NT2/D1 (cell line): ENCODE measurements around the gene EFR3B.

Experiments used
- DNase-seq: peaks from one replicate; pipeline ENCODE4 v3.0.0-alpha.2; 2011; ENCODE audit warnings: low read depth, low spot score
- H3K27me3 ChIP-seq: 2 replicates; pipeline ENCODE4 v1.6.0; 2011; ENCODE audit warnings: mild to moderate bottlenecking; ENCODE audit not compliant: insufficient read length, insufficient read depth
- H3K36me3 ChIP-seq: 2 replicates; pipeline ENCODE4 v1.6.1; 2011; ENCODE audit warnings: mild to moderate bottlenecking, low read length, mixed read lengths; ENCODE audit not compliant: insufficient read depth, insufficient read length
- H3K4me1 ChIP-seq: 2 replicates; pipeline ENCODE4 v1.5.1; 2011; ENCODE audit not compliant: insufficient read depth, insufficient read length
- H3K4me3 ChIP-seq: 2 replicates; pipeline ENCODE4 v1.5.1; 2011; ENCODE audit warnings: low read depth; ENCODE audit not compliant: insufficient read length
- H3K9ac ChIP-seq: 2 replicates; pipeline ENCODE4 v1.6.0; 2011; ENCODE audit warnings: low read depth; ENCODE audit not compliant: insufficient read length
- H3K9me3 ChIP-seq: 2 replicates; pipeline ENCODE4 v1.5.1; 2011; ENCODE audit warnings: mild to moderate bottlenecking, low read length; ENCODE audit not compliant: insufficient read depth
- SUZ12 ChIP-seq: IDR thresholded peaks from 2 replicates; pipeline ENCODE4 v1.6.1; 2011; ENCODE audit not compliant: insufficient read length, insufficient read depth; ENCODE audit errors: extremely low read depth
- YY1 ChIP-seq: IDR thresholded peaks from 2 replicates; pipeline ENCODE4 v1.6.1; 2011; ENCODE audit not compliant: insufficient read length, insufficient read depth
- ZNF274 ChIP-seq: IDR thresholded peaks from 2 replicates; pipeline ENCODE4 v1.6.1; 2011; ENCODE audit warnings: mild to moderate bottlenecking, low read depth, low read length

Gene EFR3B

DNA sequence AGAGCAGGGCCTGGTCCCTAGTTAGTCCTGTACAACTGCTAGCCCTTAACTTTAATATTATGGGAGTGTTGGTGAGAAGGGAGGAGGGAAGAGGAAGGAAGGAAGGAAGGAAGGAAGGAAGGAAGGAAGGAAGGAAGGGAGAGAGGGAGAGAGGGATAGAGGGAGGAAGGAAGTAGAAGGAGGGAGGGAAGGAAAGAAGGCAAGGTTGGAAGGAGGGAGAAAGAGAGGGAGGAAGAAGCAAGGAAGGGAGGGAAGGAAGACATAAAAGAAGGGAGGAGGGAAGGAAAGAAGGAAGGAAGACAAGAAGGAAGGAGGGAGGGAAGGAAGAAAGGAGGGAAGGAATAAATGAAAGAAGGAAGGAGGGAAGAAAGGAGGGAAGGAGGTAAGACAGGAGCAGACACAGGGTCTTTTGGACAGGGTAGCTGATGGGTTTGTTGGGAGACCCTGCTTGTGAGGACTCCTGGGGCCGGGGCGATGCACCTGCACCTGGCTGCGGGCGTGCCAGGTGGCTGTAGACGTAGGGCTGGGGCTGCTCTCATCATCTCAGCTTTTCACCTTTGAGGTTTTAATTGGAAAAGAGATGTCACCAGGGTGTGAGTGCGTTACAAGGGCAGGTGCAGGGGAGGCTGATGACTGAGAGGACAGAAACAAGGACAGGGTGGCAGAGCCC, 132.5 kb downstream of the EFR3B start:
- TF ChIP-seq SUZ12 (no peak), ZNF274 (no peak), YY1 (no peak)
- no peak overlapping the region for H3K4me3 ChIP-seq

DNA sequence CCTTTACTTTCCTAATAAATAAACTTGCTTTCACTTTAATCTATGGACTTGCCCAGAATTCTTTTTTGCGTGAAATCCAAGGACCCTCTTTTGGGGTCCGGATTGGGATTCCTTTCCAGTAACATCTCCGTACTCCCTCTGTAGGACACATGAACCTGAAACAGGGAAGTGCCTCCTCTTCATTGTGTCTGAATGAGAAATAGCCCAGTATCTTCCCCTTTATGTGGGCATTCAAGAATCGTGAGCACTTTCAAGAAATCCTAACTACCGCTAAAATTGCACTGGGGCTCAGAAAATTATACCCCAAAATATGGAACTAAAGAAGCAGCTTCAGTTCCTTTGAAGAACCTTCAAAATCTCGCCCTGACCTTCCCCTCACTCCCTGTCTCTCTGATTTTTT, 134.3 kb downstream of the EFR3B start:
- peaks cover 11% of the 10 kb centered on the region for H3K27me3 ChIP-seq
- no peak overlapping the region for H3K4me3 ChIP-seq
- TF ChIP-seq SUZ12 = no peak
- DNase-seq = no peak
- no peak overlapping the region for H3K9ac ChIP-seq
- H3K36me3 ChIP-seq = no peaks in the 10 kb centered on the region
- peaks cover 8% of the 10 kb centered on the region for H3K4me1 ChIP-seq
- no peaks in the 10 kb centered on the region for H3K9me3 ChIP-seq

More for the DNA sequence above, 132.5 kb downstream of the EFR3B start:
- H3K9me3 ChIP-seq = no peaks in the 10 kb centered on the region
- peaks cover 24% of the 10 kb centered on the region for H3K27me3 ChIP-seq
- H3K9ac ChIP-seq = no peak overlapping the region
- DNase-seq = no peak
- peaks cover 8% of the 10 kb centered on the region for H3K4me1 ChIP-seq
- H3K36me3 ChIP-seq = no peaks in the 10 kb centered on the region

- no peak for TF ChIP-seq YY1
- no peak for TF ChIP-seq ZNF274
- TF ChIP-seq SUZ12 = no peak
- peaks cover 11% of the 10 kb centered on the region for H3K27me3 ChIP-seq
Measured at GRCh38 chr2:25176541-25177181, 134.8 kb downstream of the EFR3B start.

DNA sequence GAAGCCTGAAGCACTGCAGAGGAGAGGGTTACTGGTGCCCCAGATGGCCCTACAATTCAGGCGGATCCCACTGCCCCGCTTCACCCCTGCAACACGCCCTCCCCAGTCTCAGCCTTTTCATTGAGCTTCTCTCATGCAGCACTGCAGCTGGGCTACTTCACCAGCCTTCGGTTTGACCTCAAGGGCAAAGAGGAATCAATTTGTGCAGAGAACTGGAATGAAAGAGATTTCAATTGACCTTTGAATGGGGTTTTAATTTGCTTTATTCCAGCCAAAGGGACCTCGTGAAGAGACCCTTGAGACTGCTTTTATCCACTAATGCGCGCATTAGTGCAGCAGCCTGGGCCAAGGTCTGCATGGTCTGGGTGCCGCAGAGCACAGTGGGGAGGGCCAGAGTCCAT, 135.3 kb downstream of the EFR3B start:
- Histone ChIP-seq H3K36me3 (no peaks in the 10 kb centered on the region), H3K4me1 (peaks cover 8% of the 10 kb centered on the region), H3K27me3 (peaks cover 11% of the 10 kb centered on the region), H3K9ac (no peak overlapping the region), H3K4me3 (no peak overlapping the region), H3K9me3 (0 out of 2 replicates have a peak, but pooled peaks cover 4% of the 10 kb centered on the region)
- DNase-seq = no peak
- TF ChIP-seq YY1 = no peak
- TF ChIP-seq SUZ12 = no peak
- no peak for TF ChIP-seq ZNF274

More at GRCh38 chr2:25176541-25177181, 134.8 kb downstream of the EFR3B start:
- H3K9me3 ChIP-seq = 0 out of 2 replicates have a peak, but pooled peaks cover under 1% of the 10 kb centered on the region
- H3K36me3 ChIP-seq = no peaks in the 10 kb centered on the region
- no peak for DNase-seq
- no peak overlapping the region for H3K9ac ChIP-seq
- H3K4me1 ChIP-seq = peaks cover 8% of the 10 kb centered on the region
- no peak overlapping the region for H3K4me3 ChIP-seq

- peaks cover 11% of the 10 kb centered on the region for H3K27me3 ChIP-seq
- H3K36me3 ChIP-seq = no peaks in the 10 kb centered on the region
- H3K9me3 ChIP-seq = 0 out of 2 replicates have a peak, but pooled peaks cover 4% of the 10 kb centered on the region
- DNase-seq = no peak
- no peak overlapping the region for H3K9ac ChIP-seq
- TF ChIP-seq SUZ12 = no peak
- TF ChIP-seq ZNF274 = no peak
- no peak for TF ChIP-seq YY1
- H3K4me3 ChIP-seq = no peak overlapping the region
- H3K4me1 ChIP-seq = peaks cover 8% of the 10 kb centered on the region
Measured at GRCh38 chr2:25178976-25179375, 137.1 kb downstream of the EFR3B start.

DNA sequence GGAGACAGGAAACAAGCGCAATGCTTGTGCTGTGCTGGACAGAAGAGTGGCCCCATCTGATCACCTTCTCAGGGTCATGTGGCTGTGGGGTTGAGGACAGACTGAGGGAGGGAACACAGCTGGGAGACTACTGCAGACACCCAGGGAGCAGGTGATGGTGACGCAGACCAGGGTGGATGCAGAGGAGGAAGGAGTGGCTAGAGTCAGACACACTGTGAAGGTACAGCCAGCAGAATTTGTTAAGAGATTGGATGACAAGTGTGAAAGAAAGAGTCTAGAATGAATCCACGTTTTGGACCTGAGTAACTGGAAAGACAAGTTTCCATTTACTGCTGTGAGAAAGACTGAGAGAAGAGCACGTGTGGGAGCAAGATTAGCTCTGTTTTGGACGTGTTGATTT, 142.4 kb downstream of the EFR3B start:
- no peak overlapping the region for H3K9ac ChIP-seq
- no peak for DNase-seq
- TF ChIP-seq YY1 (no peak), ZNF274 (no peak), SUZ12 (no peak)

DNA sequence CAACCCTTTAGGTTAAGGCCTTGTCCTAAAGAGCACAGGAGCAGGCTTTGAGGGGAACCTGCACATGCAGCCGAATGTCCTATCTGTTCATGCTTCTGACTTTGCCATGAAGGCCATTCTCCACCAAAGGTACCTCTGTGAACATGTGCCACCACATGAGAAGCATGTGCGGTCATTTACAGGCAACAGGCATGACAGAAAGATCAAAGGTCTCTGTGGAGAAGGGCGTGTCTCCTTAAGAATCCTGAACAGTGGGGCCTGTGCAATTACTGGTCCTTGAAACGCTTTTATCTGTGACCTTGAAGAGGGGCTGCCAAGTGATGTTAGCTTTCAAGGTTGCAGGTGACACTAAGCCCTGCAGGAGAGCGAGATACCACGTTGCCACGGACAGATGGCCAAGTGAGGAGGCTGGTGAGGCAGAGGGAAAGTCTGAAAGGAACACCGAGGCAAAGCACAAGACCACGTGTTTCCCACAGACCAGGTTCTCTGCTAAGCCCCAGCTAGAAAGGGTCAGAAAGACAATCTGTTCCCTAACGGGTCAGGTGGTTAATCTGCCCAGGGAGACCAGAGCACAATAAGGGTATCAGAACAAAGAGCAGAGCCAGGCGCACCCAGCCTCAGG, 146.0 kb downstream of the EFR3B start:
- Histone ChIP-seq H3K4me1 (no peaks in the 10 kb centered on the region), H3K9me3 (no peaks in the 10 kb centered on the region), H3K9ac (no peak overlapping the region), H3K4me3 (no peak overlapping the region), H3K36me3 (no peaks in the 10 kb centered on the region), H3K27me3 (no peaks in the 10 kb centered on the region)
- TF ChIP-seq YY1 (no peak), SUZ12 (no peak), ZNF274 (no peak)
- no peak for DNase-seq

More for the DNA sequence above, 142.4 kb downstream of the EFR3B start:
- no peaks in the 10 kb centered on the region for H3K36me3 ChIP-seq
- H3K4me1 ChIP-seq = no peaks in the 10 kb centered on the region
- 0 out of 2 replicates have a peak, but pooled peaks cover 4% of the 10 kb centered on the region for H3K9me3 ChIP-seq
- no peaks in the 10 kb centered on the region for H3K27me3 ChIP-seq
- H3K4me3 ChIP-seq = no peak overlapping the region
